Stimulated activated CD8-positive, alpha-beta memory T cell treated with anti-CD3 and anti-CD28 coated beads, Interleukin-4, amount 100 ng/mL, for 4 hours (primary cell): ENCODE data around the gene RHOF.
"Not testable (repeated sequence)": the region's sequence is repeated elsewhere in the genome, so short reads cannot be mapped to it uniquely, and the experiment has no call there.

ENCODE experiments used
- DNase-seq, 2 donors: peaks; one replicate each; pipeline ENCODE4 v3.0.0-alpha.2; 2020; ENCODE audit warnings: low read depth in 2 of 2, low spot score in 1 of 2

RHOF gene

GRCh38 chr12:121793838-121794533, 498 bp upstream of the RHOF start:
- DNase-seq, result peak; percentile 83 to 87

- no peak for DNase-seq
Measured at GRCh38 chr12:121792607-121793439, 665 bp downstream of the RHOF start.

- DNase-seq, result no peak
Measured at GRCh38 chr12:121791671-121792551, 1.6 kb downstream of the RHOF start.

GRCh38 chr12:121790785-121791184, 2.7 kb downstream of the RHOF start:
- DNase-seq, result not testable (repeated sequence)

- DNase-seq, result peak; percentile 89 to 94
Measured at GRCh38 chr12:121789800-121790728, 3.4 kb downstream of the RHOF start.

GRCh38 chr12:121789233-121789781, 4.2 kb downstream of the RHOF start:
- DNase-seq, result no peak

- DNase-seq, result no peak
Measured at GRCh38 chr12:121788176-121788818, 5.2 kb downstream of the RHOF start.

- no peak for DNase-seq
Measured at GRCh38 chr12:121787063-121788025, 6.1 kb downstream of the RHOF start.

GRCh38 chr12:121786440-121786825, 7.1 kb downstream of the RHOF start:
- no peak for DNase-seq

- no peak for DNase-seq
Measured at GRCh38 chr12:121784460-121784859, 9.0 kb downstream of the RHOF start.

- DNase-seq, result no peak
Measured at GRCh38 chr12:121783766-121784165, 9.7 kb downstream of the RHOF start.

- DNase-seq, result no peak
Measured at GRCh38 chr12:121781998-121782979, 11.2 kb downstream of the RHOF start.

GRCh38 chr12:121781484-121781997, 11.9 kb downstream of the RHOF start:
- DNase-seq, result no peak

- no peak for DNase-seq
Measured at GRCh38 chr12:121780429-121780828, 13.1 kb downstream of the RHOF start.

GRCh38 chr12:121779422-121779895, 14.0 kb downstream of the RHOF start:
- no peak for DNase-seq

GRCh38 chr12:121778567-121779421, 14.7 kb downstream of the RHOF start:
- DNase-seq, result no peak
